ENCODE data around the gene BRIP1.

DNA sequence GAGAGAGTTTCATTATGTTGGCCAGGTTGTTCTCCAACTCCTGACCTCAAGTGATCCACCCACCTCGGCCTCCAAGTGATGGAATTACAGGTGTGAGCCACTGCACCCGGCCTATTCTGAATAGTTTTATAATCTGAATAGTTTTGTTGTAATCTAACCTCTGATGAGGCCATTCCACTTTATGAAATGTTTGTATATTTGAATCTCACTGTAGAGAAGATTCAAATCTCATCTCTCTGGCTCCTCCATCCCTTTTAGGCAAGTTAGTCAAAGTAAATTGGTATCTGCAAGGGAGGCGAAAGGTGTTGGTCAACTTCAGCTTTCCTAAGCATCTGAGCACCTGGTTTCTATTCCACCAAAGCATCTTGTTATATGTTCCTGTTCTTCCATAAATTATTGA lies 131.2 kb downstream of the BRIP1 start:
- no peak for TF ChIP-seq EZH2phosphoT487 (IDR thresholded peaks at IDR 0.05; ENCODE audit: insufficient read depth, low read depth)
- no peak for TF ChIP-seq EZH2 (IDR thresholded peaks at IDR 0.05; ENCODE audit: insufficient read depth, poor library complexity, severe bottlenecking)

Data from GM23248 (cell line).